Panc1 (cell line): ENCODE measurements around the gene SNRPA1. TPM values are rescaled to one million over a fixed set of nuclear protein-coding genes. Genes with fewer than 3 reads are reported as not detected.

Experiments used
- ATAC-seq: fragments of 200-7000 bp; cut with Tn5 transposase; 2 replicates; pipeline ENCODE4 v1.9.1; 2020; ENCODE audit warnings: mild to moderate bottlenecking, moderate library complexity
- BruUV-seq: library from RNA; stranded (reverse); fragments of 400-500 nt; replicated peaks from 2 replicates; lab custom pipeline; 2021; lab: Mats Ljungman, UMichigan
- CTCF ChIA-PET: fragments of 300-600 bp; sonication (Branson Sonifier 250); formaldehyde crosslinking; loops from one replicate; lab custom pipeline; 2022; ENCODE audit warnings: antibody characterized with exemption; lab: Charles Lee
- POLR2A ChIA-PET: fragments of 300-600 bp; sonication (Branson Sonifier 250); formaldehyde crosslinking; loops from one replicate; lab custom pipeline; 2022; ENCODE audit warnings: antibody characterized with exemption; lab: Charles Lee
- DNase-seq: peaks from one replicate; pipeline ENCODE4 v3.0.0-alpha.2; 2010; ENCODE audit warnings: low read depth, low spot score
- H3K27ac ChIP-seq: 2 replicates; pipeline ENCODE4 v1.5.1; 2011; ENCODE audit warnings: mild to moderate bottlenecking, low read length, inconsistent platforms
- H3K27me3 ChIP-seq: fragments of 200-500 bp; sonication (Bioruptor generic); 2 replicates; pipeline ENCODE4 v1.6.0; 2014; ENCODE audit warnings: low read length, inconsistent platforms; ENCODE audit not compliant: control insufficient read depth, insufficient read depth
- H3K36me3 ChIP-seq: fragments of 200-500 bp; sonication (Bioruptor generic); 2 replicates; pipeline ENCODE4 v1.5.1; 2014; ENCODE audit warnings: inconsistent platforms, mild to moderate bottlenecking, low read length, moderate library complexity; ENCODE audit not compliant: control insufficient read depth, insufficient read depth
- H3K4me1 ChIP-seq: 2 replicates; pipeline ENCODE4 v1.5.1; 2011; ENCODE audit warnings: inconsistent platforms, mild to moderate bottlenecking, low read length, moderate library complexity; ENCODE audit not compliant: control insufficient read depth, insufficient read depth
- H3K4me3 ChIP-seq, 2 experiments: 2 replicates each; pipeline ENCODE4 v1.5.1; 2011 to 2012; ENCODE audit warnings: low read depth in 2 of 2, low read length in 2 of 2, mild to moderate bottlenecking in 2 of 2, inconsistent platforms in 1 of 2, moderate library complexity in 1 of 2
- H3K9me3 ChIP-seq: fragments of 200-500 bp; sonication (Bioruptor generic); 2 replicates; pipeline ENCODE4 v1.5.1; 2014; ENCODE audit warnings: low read depth, mild to moderate bottlenecking, inconsistent platforms, low read length, moderate library complexity; ENCODE audit not compliant: control insufficient read depth, insufficient read depth
- CTCF ChIP-seq: fragments of 450-650 bp; IDR thresholded peaks from 2 replicates; pipeline ENCODE4 v1.5.1; 2017; ENCODE audit warnings: mild to moderate bottlenecking
- POLR2AphosphoS5 ChIP-seq: IDR thresholded peaks from 2 replicates; pipeline ENCODE4 v1.6.1; 2012; ENCODE audit warnings: mild to moderate bottlenecking, low read depth, low read length, moderate library complexity
- REST ChIP-seq, 2 experiments: IDR thresholded peaks; 2 replicates each; pipeline ENCODE4 v1.6.1; 2011 to 2012; ENCODE audit warnings: low read depth in 2 of 2, control low read depth in 1 of 2, low read length in 1 of 2, mild to moderate bottlenecking in 1 of 2, moderate library complexity in 1 of 2; ENCODE audit not compliant: insufficient read depth in 1 of 2
- SIN3A ChIP-seq: IDR thresholded peaks from 2 replicates; pipeline ENCODE4 v1.6.1; 2012; ENCODE audit warnings: low read depth, mild to moderate bottlenecking, low read length, moderate library complexity, borderline replicate concordance; ENCODE audit not compliant: insufficient read depth
- TCF7L2 ChIP-seq: IDR thresholded peaks from 2 replicates; pipeline ENCODE4 v1.6.1; 2011; ENCODE audit warnings: mild to moderate bottlenecking, low read depth, low read length, inconsistent platforms
- in situ Hi-C: cut with HindIII; loops from 2 replicates; pipeline ENCODE4 v1.10.0; 2016; ENCODE audit warnings: low sequenced_read_pairs, low pct_unique_long_range_greater_than_20kb
- intact Hi-C: fragments of 100-400 bp; cut with micrococcal nuclease; formaldehyde crosslinking; loops from one replicate; pipeline ENCODE4 v1.10.0; 2022; ENCODE audit not compliant: unreplicated experiment
- total RNA-seq: library from RNA; stranded (reverse); gene quantifications from one replicate; pipeline ENCODE4 v1.2.1, GENCODE V29; 2021; ENCODE audit not compliant: unreplicated experiment

SNRPA1 gene
- total RNA-seq, 1 experiment from 2014 or later: 98.0 TPM

- BruUV-seq: no TSS peak
- DNase-seq (no peak), ATAC-seq (peak; percentile 19; the same call in 1 of the 2 replicates)
- Histone ChIP-seq H3K27me3 (no peaks in the 10 kb centered on the region), H3K27ac (no peak overlapping the region), H3K4me1 (peaks cover 3% of the 10 kb centered on the region; the same call in 1 of the 2 replicates), H3K9me3 (no peaks in the 10 kb centered on the region), H3K36me3 (no peaks in the 10 kb centered on the region), H3K4me3 (no peak overlapping the region)
- in situ Hi-C loops (no loop called here), intact Hi-C loops (no loop called here)
- ChIA-PET CTCF (no interaction called here), POLR2A (no interaction called here)
- TF ChIP-seq CTCF (no peak), REST (IDR thresholded peaks at IDR 0.05; ENCODE audit: insufficient read depth in 1 of 2, low read depth in 2 of 2, low read length in 1 of 2) (no peak), TCF7L2 (no peak), SIN3A (no peak), POLR2AphosphoS5 (no peak)
Observed at GRCh38 chr15:101264011-101264410, 31.0 kb downstream of the SNRPA1 start.

GRCh38 chr15:101262551-101262950 is 32.5 kb downstream of the SNRPA1 start:
- peaks cover 8% of the 10 kb centered on the region; the same call in 1 of the 2 replicates for H3K4me1 ChIP-seq
- H3K9me3 ChIP-seq: no peaks in the 10 kb centered on the region
- DNase-seq (no peak), ATAC-seq (no peak)
- H3K27ac ChIP-seq: no peak overlapping the region
- ChIA-PET CTCF (no interaction called here), POLR2A (no interaction called here)
- H3K36me3 ChIP-seq: no peaks in the 10 kb centered on the region
- H3K4me3 ChIP-seq: no peak overlapping the region
- intact Hi-C loops: no loop called here
- H3K27me3 ChIP-seq: no peaks in the 10 kb centered on the region
- in situ Hi-C loops: no loop called here
- TF ChIP-seq POLR2AphosphoS5: no peak
- no peak for TF ChIP-seq TCF7L2
- TF ChIP-seq SIN3A: no peak
- TF ChIP-seq REST (IDR thresholded peaks at IDR 0.05; ENCODE audit: insufficient read depth in 1 of 2, low read depth in 2 of 2, low read length in 1 of 2): no peak
- no peak for TF ChIP-seq CTCF
- BruUV-seq: no TSS peak
